GM21528 (cell line): ENCODE measurements around the gene SYNPR.

Experiments
- ATAC-seq: cut with Tn5 transposase; IDR thresholded peaks from one replicate; pipeline ENCODE4 v1.9.1; 2021; ENCODE audit warnings: mild to moderate bottlenecking, moderate library complexity; ENCODE audit not compliant: unreplicated experiment, low FRiP score

SYNPR gene

DNA sequence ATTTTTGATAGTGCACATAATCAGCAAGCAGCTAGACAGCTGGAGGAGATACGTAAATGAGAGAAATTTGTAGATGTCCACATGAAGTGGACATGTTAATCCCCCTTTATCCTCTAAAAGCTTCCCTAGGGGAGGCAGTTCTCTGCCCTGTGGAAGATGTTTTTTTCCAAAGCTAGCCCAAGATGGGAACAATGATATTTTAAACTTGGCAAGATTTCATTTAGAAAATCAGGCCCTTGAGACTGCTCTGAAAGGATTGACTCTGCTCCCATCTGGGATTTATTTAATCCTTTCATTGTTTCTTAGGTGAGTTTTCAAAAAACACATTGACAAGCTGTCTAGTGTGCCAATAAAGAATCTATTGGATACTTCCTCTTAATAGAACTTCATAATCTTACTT lies 92.0 kb downstream of the SYNPR start:
- ATAC-seq = no peak

DNA sequence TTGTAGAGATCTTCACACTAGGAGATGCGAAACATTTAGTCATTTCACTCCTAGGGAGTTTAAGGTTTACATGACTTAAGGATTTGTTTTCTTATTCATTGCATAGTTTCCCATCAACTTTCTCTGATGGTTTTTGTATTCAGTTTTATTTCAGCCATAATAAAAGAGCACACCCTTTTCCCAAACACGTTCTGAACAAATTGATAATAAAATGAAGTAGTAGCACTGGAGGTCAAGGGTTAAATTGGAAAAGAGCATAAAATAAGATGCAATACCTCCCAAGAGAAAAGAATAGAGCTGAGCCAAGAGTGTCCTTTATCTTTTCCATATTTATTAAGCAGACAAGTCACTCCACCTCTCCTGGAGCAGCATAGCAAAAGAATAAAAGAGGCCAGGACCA lies 104.9 kb downstream of the SYNPR start:
- ATAC-seq = no peak

DNA sequence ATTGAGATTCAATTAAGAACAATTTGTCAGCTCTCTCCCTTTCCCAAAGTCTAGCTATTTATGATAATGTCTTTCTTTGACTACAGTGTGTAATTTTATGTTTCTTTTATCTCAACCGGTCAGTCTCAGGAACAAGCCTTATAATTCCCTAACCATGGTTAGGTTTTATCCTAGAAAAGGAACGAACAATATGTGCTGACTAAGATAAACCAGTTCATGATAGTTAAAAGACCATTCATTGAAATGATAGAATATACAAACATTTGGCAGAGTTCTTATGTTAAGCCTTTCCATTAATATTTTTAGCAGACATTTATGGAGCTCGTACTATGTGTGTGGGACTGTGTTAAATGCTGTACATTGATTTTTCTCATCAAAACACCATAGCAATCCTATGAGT lies 106.3 kb downstream of the SYNPR start:
- ATAC-seq = no peak

DNA sequence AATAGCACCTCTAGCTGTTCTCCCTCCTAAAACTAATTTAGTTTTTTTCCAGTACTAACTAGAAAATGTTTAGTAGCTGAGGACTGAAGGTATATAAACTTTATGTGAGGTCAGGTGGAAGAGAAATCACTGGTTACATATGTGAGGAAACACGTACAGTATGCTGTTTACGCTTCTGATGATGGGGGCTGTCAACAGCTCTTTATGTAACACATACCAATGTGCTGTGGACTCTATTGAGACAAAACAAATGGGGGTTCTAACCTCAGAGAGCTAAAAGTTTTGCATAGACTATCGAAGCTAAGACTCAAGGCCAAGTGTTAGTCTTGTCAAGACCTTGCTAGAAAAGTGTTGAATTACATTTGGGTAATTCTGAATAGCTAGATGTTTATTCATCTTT lies 107.5 kb downstream of the SYNPR start:
- ATAC-seq = no peak

DNA sequence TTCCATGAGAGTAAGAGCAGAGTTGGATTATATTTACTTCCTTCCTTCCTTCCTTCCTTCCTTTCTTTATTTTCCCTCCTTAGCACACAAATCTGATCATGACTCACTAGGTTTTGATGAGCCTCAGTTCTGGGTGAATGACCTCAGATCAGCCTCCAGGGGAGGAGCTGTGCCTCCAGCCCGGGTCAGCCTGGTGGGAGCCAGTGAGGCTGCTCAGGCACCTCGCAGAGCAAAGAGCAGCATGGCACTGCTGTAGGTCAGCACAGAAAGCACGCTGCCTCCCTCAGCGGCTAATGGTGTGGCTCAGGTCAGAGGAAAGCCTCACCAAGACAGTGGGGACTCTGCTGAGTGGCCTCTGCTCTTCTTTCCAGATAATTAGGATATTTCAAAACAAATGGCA lies 108.5 kb downstream of the SYNPR start:
- ATAC-seq = no peak

DNA sequence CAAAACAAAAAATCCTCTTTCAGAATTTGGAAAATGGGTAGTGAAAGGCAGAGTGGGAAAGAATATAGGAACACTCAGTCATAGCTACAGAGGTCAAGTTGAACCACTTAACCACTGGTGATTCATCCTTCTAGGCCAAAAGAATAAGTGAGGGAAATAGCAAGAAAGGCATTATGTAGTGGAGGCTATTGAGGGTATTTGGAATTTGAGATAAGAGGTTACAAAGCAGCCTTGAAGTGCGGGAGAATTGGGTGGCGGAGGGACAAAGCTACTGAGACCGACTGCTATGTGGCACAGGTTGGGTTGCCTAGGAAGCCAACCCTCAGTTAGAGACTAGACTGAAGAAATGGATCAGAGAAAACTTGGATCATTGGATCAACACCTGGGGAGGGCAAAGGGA lies 109.5 kb downstream of the SYNPR start:
- ATAC-seq = no peak

DNA sequence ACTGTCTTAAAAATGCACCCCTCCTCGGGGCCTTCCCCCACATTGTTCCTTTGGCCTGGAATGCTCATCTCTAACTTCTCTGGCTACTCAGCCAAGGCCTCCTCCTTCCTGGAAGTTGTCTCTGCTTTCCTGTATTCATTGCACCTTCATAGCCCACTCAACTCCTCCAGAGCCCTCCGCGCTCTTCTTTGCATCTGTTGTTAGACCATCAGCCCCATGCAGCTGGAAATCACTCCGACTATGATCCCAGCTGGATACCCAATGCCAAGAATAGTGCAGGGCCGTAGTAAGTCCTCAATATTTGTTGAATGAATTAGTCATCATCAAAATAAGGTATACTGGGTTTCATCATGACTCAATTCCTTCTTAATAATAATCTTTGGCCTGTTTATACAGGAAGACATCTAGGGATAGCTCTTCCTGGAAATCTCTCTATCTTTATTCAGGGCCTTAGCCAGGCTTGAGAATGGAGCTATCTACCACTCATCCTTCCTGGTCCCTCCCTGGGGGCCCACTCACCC lies 112.7 kb downstream of the SYNPR start:
- ATAC-seq = no peak

DNA sequence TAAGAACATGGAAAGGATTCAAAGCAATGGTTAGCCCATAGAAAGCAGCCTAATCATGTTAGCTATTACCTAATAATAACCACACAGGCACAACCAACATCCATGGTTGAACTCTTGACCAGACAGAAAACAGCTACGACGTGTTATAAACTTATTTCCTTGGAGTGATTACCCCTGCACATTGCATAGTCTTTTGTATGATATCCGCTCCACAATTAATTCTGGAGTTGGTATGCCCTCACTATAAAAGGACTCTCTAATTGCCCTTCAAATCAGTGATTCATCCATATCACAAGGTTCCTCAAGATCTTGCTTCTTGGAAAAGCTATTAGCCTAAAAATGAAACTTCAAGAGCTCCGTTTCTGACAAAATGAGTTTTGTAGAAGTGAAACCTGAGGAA lies 117.9 kb downstream of the SYNPR start:
- no peak for ATAC-seq

DNA sequence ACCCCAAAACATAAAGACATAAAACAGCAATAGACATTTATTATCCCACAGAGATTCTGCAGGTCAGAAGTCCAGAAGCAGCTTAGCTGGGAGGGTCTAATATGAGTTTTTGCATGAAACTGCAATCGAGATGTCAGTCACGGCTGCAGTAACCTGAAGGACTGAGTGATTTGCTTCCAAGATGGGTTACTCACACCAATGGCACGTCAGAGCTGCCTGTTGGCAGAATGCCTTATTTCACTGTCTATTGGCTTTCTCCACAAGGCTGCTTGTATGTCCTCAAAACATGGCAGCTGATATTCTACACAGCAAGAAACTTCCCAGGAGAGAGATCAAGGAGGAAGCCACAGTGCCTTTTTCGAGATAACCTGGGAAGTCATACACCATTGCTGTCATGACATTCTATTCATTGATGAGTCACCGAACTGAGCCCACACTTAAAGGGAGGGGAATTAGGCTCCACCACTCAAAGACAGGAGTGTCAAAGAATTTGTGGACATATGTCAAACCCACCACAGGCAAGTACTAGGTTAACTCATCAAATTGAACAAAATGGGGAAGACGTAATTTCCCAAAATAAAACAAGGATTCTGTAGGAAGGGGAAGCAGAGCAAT lies 122.2 kb downstream of the SYNPR start:
- ATAC-seq = no peak

DNA sequence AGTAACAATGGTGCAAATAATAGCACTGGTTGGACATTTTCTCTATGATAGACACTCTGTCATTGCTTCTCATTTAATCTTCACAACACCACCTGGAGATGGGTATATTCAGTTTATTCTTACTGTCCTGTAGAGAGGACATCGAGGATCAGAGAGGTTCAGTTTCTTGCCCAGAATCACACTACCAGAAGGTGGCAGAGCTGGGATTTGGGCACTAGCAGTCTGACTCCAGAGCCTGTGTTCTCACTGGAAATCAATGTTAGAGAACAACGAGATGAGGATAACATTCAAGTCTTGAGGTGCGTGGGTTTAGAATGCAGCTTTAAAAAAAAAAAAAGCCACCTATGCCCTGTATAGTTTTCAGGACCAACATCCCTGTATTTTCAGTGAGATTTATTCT lies 127.8 kb downstream of the SYNPR start:
- ATAC-seq = no peak

DNA sequence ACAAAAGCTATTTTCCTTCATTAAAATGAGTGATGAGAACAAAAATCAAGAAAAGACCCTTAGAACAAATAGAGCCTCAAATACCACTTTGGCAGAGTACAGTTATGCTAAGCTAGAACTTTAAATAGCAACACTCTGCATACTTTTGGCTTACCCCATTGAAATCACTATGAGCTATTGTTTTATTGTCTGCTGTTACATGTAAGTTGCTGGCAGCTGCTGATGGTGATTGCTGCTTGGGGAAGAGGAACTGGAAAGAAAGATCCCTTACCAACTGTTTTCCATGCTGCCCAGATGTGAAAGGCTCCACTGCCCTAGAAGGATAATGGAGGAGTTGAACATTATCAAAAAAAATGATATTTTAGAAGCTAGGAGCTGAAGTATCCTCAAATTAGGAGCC lies 135.4 kb downstream of the SYNPR start:
- ATAC-seq = no peak

DNA sequence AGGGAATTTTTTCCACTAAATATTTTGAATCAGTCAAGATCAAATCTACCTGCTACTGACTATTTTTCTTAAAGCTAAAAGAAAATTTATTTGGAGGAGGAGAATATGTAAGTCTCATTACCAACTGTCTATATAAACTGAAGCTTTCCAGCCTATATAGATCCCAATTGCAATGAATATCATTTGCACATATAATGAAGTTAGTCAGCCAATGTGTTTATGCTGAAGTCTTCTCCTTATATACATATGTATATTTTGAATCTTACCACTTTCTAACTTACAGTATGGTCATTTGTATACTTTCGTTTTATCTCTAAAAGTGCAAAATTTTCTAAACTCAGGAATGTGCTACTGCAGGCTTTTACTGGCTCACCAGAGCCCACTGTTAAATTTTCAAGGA lies 136.5 kb downstream of the SYNPR start:
- ATAC-seq = no peak

DNA sequence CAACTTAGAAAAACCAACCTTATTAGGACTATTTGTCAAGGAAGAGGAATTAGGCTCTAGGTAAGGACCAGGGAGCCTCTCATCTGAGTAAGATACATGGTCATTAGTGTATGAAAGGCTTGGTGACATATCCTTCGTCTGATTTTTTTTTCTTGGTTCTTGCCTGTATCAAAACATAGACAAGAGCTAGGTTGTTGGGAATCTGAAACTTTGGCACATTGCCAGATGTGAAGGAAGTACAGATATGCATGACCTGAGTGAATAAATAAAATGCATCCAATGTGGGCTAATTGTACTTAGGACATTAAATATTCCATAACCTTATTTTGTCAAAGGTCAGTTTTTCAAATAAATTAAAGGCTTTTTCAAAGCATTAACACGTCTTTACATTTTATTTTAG lies 151.8 kb downstream of the SYNPR start:
- no peak for ATAC-seq

DNA sequence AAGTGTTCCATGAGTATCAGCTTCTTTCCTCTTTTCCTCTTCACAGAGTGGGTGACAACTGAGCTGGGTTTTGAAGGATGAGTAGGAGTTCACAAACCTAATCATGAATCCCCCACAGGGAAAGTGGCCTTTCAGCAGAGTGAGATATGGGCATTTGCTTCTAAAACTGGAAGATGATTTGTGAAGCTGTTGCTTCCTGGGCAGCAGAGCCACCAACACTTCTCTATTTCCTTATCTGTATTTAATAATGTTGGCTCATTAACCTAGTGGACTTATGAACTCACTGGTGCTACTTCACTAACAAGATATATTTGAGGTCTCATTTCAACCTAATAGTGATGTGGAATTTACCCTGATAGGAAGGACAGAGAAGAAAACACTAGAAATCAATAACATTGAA lies 152.8 kb downstream of the SYNPR start:
- ATAC-seq = no peak

DNA sequence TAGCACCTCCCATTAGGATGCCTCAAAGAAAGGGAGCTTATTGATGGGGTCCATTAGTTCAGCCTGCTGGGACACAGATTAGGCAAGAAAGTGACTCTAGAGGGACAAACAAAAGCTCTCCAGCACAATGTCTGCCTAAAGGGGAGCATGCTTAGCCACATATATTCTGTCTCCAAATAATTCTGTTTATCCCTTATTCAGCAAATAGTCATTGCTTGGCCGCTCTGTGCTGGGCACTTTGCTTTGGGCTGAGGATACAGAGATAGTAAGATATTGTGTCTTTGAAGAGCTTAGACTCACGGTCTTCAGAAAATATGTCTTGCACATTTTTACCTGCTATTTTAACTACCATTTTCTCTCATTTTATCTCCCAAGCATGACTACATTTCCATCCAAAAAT lies 159.8 kb downstream of the SYNPR start:
- no peak for ATAC-seq

DNA sequence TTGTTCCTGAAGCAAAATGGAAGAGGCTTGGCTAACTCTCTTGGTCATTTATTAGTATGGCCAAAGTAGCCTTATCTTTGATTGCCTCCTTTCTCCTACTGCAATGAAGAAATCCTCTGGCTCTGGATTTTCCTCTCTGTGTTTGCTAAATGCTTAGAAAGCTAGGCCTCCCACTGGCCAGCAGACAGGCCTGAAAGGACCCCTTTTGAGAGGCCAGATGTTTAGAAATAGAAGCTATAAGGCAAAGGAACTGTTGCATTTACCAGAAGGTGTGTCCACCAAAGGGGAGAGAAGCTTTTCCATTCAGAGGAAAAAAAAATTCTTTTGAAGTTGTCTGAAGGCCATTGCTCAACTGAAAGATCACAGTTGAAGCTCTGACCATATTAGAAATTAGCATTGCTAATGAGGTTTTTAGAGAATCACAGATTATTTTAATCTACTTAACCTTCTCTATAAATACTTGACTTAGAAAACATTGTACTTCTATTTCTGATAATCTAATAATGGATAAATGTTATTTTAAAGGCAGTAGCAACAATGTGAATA lies 160.8 kb downstream of the SYNPR start:
- ATAC-seq = no peak

DNA sequence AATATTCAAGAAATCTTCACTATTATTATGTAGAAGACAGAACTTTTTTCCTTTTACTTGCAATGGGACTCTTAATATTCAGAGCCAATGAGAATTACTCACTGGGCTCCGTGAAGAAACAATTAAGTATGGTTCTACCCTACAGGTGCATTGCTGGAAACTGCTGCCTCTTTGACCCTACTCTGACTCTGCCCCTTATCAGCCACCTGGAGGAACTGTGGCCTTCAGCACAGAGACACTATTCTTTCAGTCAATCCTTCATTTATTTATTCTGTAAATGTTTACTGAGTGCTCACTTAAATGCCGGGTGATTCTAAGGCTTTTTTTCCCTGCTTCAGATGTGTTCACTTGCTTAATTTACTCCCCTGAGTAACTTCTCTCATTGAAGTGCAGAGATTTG lies 163.2 kb downstream of the SYNPR start:
- no peak for ATAC-seq

DNA sequence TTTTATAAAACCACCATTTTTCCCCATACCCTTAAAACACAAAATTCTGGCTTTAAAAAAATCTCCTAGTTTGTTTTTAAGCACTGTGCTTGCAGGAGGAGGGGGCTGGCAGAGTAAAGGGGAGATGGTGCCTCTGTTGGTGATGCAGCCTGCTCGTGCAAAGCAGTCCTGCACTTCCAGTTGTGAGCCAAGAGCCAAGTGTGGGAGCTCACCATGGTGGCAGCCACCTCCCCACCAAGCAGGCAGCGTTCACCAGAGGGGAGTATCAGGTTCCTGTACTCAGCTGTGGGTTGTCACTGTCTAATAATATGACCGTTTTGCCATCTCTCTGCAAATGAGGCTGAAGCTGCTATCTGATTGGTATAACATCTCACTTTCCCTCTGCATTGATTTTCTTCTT lies 164.8 kb downstream of the SYNPR start:
- ATAC-seq = no peak

DNA sequence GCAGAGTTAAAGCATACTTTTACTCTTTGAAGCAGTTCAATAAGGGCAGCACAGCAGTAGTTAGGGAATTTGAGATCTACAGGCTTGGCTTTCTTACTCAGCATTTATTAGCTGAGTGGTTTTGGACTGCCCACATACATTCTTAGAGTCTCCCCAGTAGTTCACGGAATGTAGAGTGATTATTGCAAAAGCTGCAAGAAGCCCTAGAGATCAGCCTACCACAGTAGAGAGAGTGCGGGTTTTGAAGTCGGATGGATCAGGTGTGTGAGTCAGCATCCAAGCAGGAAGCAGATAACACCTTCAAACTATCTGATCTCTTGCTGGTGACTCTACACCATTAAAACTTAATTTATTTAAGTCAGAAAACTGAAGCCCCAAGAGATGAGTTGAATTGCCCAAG lies 171.9 kb downstream of the SYNPR start:
- ATAC-seq = no peak

DNA sequence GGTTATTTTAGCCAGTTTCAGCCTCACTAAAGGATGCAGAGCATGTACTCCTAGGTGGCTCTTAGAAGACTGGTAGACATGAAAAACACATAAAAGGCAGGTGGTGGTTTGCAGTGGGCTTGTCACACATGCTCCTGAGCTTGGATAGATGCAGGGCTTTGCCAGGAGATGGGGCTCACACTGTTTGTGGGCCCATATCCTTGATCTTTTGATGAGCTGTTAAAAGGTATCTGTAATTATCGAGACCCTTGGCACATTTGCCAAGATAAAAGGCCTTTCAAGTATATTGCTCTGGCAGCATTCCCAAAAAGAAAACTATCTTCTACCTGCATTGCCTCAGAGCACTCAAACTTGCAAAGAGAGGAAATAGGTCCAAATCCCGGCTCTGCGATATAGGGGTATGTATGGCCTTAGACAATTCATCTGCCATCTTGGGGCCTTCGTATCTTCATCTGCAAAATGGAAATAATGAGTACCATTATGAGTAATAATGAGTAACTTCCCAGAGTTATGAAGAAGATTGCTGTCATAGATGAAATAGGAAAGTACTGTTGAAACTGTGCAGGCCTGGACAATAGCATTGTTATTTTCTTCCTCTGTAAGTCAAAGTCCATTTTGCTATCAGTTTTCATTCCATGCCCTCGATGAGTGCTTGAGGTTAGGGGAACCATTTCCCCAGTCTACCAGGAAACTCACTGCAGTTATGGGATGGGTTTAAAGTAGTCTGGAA lies 172.7 kb downstream of the SYNPR start:
- ATAC-seq = no peak

DNA sequence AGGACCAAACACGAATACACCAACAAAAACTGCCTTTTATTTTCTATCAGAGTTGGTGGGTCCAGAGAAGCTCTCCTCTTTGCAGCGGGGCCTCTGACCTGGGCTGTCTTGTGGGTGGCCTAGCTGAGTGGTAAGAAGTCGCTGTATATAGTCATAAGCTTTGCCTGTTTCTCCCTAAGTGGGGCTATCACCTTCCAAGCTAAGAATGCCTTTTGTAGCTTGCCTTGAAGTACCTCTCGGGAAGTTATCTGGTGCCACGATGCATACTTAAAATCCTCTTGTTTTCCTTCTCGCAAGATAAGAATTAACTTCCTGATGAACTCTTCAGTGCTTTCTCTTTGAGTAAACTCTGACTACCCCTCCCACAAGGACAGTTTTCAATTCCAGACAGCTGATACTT lies 178.8 kb downstream of the SYNPR start:
- ATAC-seq = no peak

DNA sequence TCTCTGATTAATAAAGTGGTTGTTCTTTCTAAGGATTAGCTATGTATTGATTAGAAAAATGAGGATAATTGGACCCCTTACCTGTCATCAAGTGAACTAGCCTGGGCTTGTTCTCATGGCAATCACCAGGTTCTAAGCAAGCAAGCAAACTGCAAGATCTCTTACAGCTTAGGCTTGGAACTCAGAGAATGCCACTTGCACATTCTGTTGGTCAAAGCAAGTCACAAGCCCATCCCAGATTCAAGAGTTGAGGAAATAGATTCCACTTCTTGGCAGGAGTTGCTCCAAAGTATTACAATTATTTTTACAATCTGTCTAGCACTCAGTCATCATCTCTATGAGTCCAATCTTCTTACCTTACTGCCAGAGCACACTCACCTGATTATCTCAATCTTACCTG lies 180.3 kb downstream of the SYNPR start:
- no peak for ATAC-seq
